ENCODE measurements around the gene MYDGF. TPM values are rescaled to one million over a fixed set of nuclear protein-coding genes. Genes with fewer than 3 reads are reported as not detected.

MYDGF gene
- total and polyA plus RNA-seq, 9 of the 15 experiments (the other 6 are each of a cell fraction or from before 2014, with no cell fraction given), result 4.2 to 141 (median 82.1) TPM

GRCh38 chr19:4635754-4636116 lies 34.4 kb downstream of the MYDGF start:
- TF ChIP-seq HMGXB4 (CRISPR knock-in tag; IDR thresholded peaks at IDR 0.05) (no peak), FOSL1 (tag; conservative IDR thresholded peaks at IDR 0.05) (no peak; the same call in 1 of the 2 replicates), ID3 (CRISPR knock-in tag; IDR thresholded peaks at IDR 0.05) (no peak), ID3 (tag; IDR thresholded peaks at IDR 0.05) (no peak), NCOA2 (IDR thresholded peaks at IDR 0.05; ENCODE audit: partially characterized antibody in 2 of 2) (no peak), EZH2 (IDR thresholded peaks at IDR 0.05; ENCODE audit: borderline replicate concordance, low read depth, low read length) (no peak), BRCA1 (IDR thresholded peaks at IDR 0.05) (no peak), BRCA1 (CRISPR knock-in tag; IDR thresholded peaks at IDR 0.05) (no peak), FOXJ3 (CRISPR knock-in tag; IDR thresholded peaks at IDR 0.05) (no peak)
- peak overlapping the region; percentile 39 for H3K4me3 ChIP-seq
- DNase-seq (ENCODE audit: extremely low read depth in 1 of 4, low spot score in 3 of 4) (no peak), ATAC-seq (no peak), FAIRE-seq (no peak)
- H3K4me2 ChIP-seq (ENCODE audit: insufficient read depth, low read length), result peak overlapping the region; percentile 78
- BruUV-seq (replicated peaks), result no TSS peak
- peak overlapping the region; percentile 99 for H2AFZ ChIP-seq (ENCODE audit: low read depth, low read length)
- in situ Hi-C loops (cut with MboI) (loop anchor here (5.0 kb wide), 1 partner anchor 58 kb away; no protein-coding TSS in a partner anchor), intact Hi-C loops (cut with micrococcal nuclease) (loop anchor here (1.0 to 5.0 kb wide), 4 partner anchors 37 to 233 kb away; partner anchors contain the start of genes CHAF1A, SEMA6B and SH3GL1)
- H3K9me3 ChIP-seq (replicated peaks; ENCODE audit: control insufficient read depth, insufficient read depth, low read depth, low read length), result no peaks in the 10 kb centered on the region
- ChIA-PET POLR2A (interaction anchor here (0.6 to 0.9 kb wide), 4 partner anchors 13 to 63 kb away, joined by 3 read pairs; no protein-coding TSS in a partner anchor), CTCF (ENCODE audit: low intra/inter-chr PET ratio) (interaction anchor here (0.6 to 3.8 kb wide), 4 partner anchors 60 to 933 kb away, joined by 3 to 29 read pairs (median 17); no protein-coding TSS in a partner anchor)
- no peaks in the 10 kb centered on the region for H3K27me3 ChIP-seq (ENCODE audit: control insufficient read depth in 2 of 2, insufficient read depth in 2 of 2, low read length in 2 of 2)
- H3K36me3 ChIP-seq (ENCODE audit: control insufficient read depth, insufficient read depth, low read length), result no peaks in the 10 kb centered on the region
- peaks cover 36 to 56% of the 10 kb centered on the region in 2 experiments for H3K4me1 ChIP-seq (replicated peaks in 1 of 2; ENCODE audit: control insufficient read depth in 2 of 2, insufficient read depth in 2 of 2, low read length in 2 of 2)
- 39% methylated on average over 10 of the region's 13 CpGs for WGBS (ENCODE audit: insufficient coverage, low coverage, missing lambda C conversion rate)
- H3K9ac ChIP-seq (ENCODE audit: insufficient read depth in 1 of 2, low read depth in 2 of 2, low read length in 2 of 2), result peak overlapping the region; percentile 73 to 93; a peak in 3 of 4 replicates
- no peaks in the 10 kb centered on the region for H3K9me1 ChIP-seq (ENCODE audit: control insufficient read depth, insufficient read depth, low read length)
- peaks cover 13% of the 10 kb centered on the region for H3K79me2 ChIP-seq (ENCODE audit: control insufficient read depth, insufficient read depth, low read length)
- H4K20me1 ChIP-seq (replicated peaks; ENCODE audit: control insufficient read depth, insufficient read depth, low read length), result no peaks in the 10 kb centered on the region
- H3K27ac ChIP-seq (ENCODE audit: extremely low read depth, low read depth, low read length), result 0 out of 3 replicates have a peak overlapping the region, but pooled peaks have one; percentile 17

Data from K562 (cell line).